Fibroblast of lung (primary cell): Measurements from ENCODE around the gene DEFB131A.
"Not testable (repeated sequence)": the region's sequence is repeated elsewhere in the genome, so short reads cannot be mapped to it uniquely, and the experiment has no call there.

ENCODE experiments used
- EZH2 ChIP-seq: IDR thresholded peaks from 2 replicates; pipeline ENCODE4 v1.5.1; 2012; ENCODE audit warnings: low read length, control low read depth, mild to moderate bottlenecking; ENCODE audit errors: missing control alignments
- TF ChIP-seq, protein P1 (sequence below), 2 donors: IDR thresholded peaks in 1 of 2; conservative IDR thresholded peaks in 1 of 2; 1 replicate in 1 of 2; 2 replicates in 1 of 2; pipeline ENCODE4 v1.5.1; 2011 to 2012; ENCODE audit warnings: low read length in 2 of 2, control low read depth in 1 of 2, inconsistent platforms in 1 of 2, low read depth in 1 of 2, mild to moderate bottlenecking in 1 of 2

DNA sequence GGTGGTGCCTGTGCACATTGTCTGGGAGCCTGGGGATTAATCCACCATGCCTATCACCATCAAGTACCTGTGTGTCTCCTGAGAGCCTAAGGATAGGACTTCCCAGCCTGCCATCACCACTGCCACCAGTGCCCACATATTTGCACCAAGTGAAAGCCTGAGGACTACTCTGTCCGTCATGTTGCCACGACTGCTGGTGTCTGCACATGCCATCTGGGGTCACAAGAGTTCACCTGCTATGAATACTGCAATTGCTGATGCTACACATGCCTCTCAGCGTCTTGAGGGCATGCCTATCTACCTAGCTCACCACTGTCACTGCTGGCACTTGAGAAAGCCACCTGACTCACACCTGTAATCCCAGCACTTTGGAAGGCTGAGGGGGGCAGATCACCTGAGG, 37.7 kb upstream of the DEFB131A start:
- not testable (repeated sequence) for TF ChIP-seq EZH2
- TF ChIP-seq, protein P1, sequence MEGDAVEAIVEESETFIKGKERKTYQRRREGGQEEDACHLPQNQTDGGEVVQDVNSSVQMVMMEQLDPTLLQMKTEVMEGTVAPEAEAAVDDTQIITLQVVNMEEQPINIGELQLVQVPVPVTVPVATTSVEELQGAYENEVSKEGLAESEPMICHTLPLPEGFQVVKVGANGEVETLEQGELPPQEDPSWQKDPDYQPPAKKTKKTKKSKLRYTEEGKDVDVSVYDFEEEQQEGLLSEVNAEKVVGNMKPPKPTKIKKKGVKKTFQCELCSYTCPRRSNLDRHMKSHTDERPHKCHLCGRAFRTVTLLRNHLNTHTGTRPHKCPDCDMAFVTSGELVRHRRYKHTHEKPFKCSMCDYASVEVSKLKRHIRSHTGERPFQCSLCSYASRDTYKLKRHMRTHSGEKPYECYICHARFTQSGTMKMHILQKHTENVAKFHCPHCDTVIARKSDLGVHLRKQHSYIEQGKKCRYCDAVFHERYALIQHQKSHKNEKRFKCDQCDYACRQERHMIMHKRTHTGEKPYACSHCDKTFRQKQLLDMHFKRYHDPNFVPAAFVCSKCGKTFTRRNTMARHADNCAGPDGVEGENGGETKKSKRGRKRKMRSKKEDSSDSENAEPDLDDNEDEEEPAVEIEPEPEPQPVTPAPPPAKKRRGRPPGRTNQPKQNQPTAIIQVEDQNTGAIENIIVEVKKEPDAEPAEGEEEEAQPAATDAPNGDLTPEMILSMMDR (conservative IDR thresholded peaks at IDR 0.05 in 1 of 2, IDR thresholded peaks at IDR 0.05 in 1 of 2; ENCODE audit: low read depth in 1 of 2, low read length in 2 of 2): not testable (repeated sequence)
